ENCODE data around the gene FMNL2.

Gene FMNL2

GRCh38 chr2:152560873-152561595 is 226.1 kb downstream of the FMNL2 start:
- DNase-seq, result no peak

GRCh38 chr2:152562198-152562884 is 227.4 kb downstream of the FMNL2 start:
- no peak for DNase-seq

GRCh38 chr2:152563764-152564163 is 228.8 kb downstream of the FMNL2 start:
- DNase-seq, result no peak

GRCh38 chr2:152564754-152565551 is 230.0 kb downstream of the FMNL2 start:
- DNase-seq, result no peak

GRCh38 chr2:152565884-152566727 is 231.1 kb downstream of the FMNL2 start:
- DNase-seq, result no peak

GRCh38 chr2:152566728-152567069 is 231.7 kb downstream of the FMNL2 start:
- no peak for DNase-seq

GRCh38 chr2:152568531-152568930 is 233.6 kb downstream of the FMNL2 start:
- no peak for DNase-seq

- no peak for DNase-seq
These were observed 234.2 kb downstream of the FMNL2 start for GRCh38 chr2:152569186-152569585.

- DNase-seq, result no peak
These were observed 236.2 kb downstream of the FMNL2 start for GRCh38 chr2:152571048-152571766.

- no peak for DNase-seq
These were observed 237.1 kb downstream of the FMNL2 start for GRCh38 chr2:152572031-152572430.

GRCh38 chr2:152573168-152573567 is 238.2 kb downstream of the FMNL2 start:
- DNase-seq, result peak; percentile 49

GRCh38 chr2:152577579-152577978 is 242.6 kb downstream of the FMNL2 start:
- no peak for DNase-seq

GRCh38 chr2:152578573-152578972 is 243.6 kb downstream of the FMNL2 start:
- DNase-seq, result no peak

GRCh38 chr2:152580714-152581113 is 245.7 kb downstream of the FMNL2 start:
- DNase-seq, result no peak

- DNase-seq, result no peak
These were observed 246.4 kb downstream of the FMNL2 start for GRCh38 chr2:152581360-152581759.

- DNase-seq, result no peak
These were observed 247.1 kb downstream of the FMNL2 start for GRCh38 chr2:152582081-152582480.

- DNase-seq, result no peak
These were observed 248.7 kb downstream of the FMNL2 start for GRCh38 chr2:152583512-152584229.

GRCh38 chr2:152584301-152584700 is 249.3 kb downstream of the FMNL2 start:
- DNase-seq, result no peak

GRCh38 chr2:152585830-152586484 is 251.0 kb downstream of the FMNL2 start:
- DNase-seq, result no peak

- no peak for DNase-seq
These were observed 252.4 kb downstream of the FMNL2 start for GRCh38 chr2:152587187-152587947.

Data from activated naive CD4-positive, alpha-beta T cell treated with Interleukin-2 at 50 U/mL for 16 hours (primary cell).